IMR-90 (cell line): ENCODE results near the gene TCFL5. TPM values are rescaled to one million over a fixed set of nuclear protein-coding genes. Genes with fewer than 3 reads are reported as not detected.

Experiments
- ATAC-seq: fragments of 200-7000 bp; cut with Tn5 transposase; 2 replicates; pipeline ENCODE4 v1.9.1; 2020; ENCODE audit warnings: low read depth, mild to moderate bottlenecking, moderate library complexity
- BruUV-seq: library from RNA; stranded (reverse); fragments of 400-500 nt; replicated peaks from 2 replicates; lab custom pipeline; 2021; lab: Mats Ljungman, UMichigan
- CTCF ChIA-PET: fragments of 300-600 bp; formaldehyde crosslinking; extraction: SDS; loops from one replicate; lab custom pipeline; 2021; ENCODE audit warnings: antibody characterized with exemption; lab: Yijun Ruan, JAX
- POLR2A ChIA-PET: fragments of 300-600 bp; sonication (Branson Sonifier 250); formaldehyde crosslinking; loops from one replicate; lab custom pipeline; 2022; ENCODE audit warnings: antibody characterized with exemption; ENCODE audit not compliant: unreplicated experiment; lab: Charles Lee
- DNase-seq: peaks from one replicate; pipeline ENCODE4 v3.0.0; 2013
- H2AFZ ChIP-seq: replicated peaks from 2 replicates; pipeline ENCODE3; 2013; ENCODE audit warnings: low read length, mild to moderate bottlenecking; ENCODE audit not compliant: poor library complexity
- H2AK5ac ChIP-seq: 2 replicates; pipeline ENCODE4 v1.6.1; 2013; ENCODE audit warnings: low read depth, low read length, inconsistent platforms
- H2AK9ac ChIP-seq: replicated peaks from 2 replicates; pipeline ENCODE3; 2013; ENCODE audit warnings: mild to moderate bottlenecking, low read depth, low read length, moderate library complexity; ENCODE audit not compliant: poor library complexity
- H2BK120ac ChIP-seq: 2 replicates; pipeline ENCODE4 v1.6.1; 2013; ENCODE audit warnings: low read depth, low read length, inconsistent platforms
- H2BK15ac ChIP-seq: 3 replicates; pipeline ENCODE4 v1.6.1; 2013; ENCODE audit warnings: low read depth, low read length, inconsistent platforms
- H2BK20ac ChIP-seq: 2 replicates; pipeline ENCODE4 v1.6.1; 2013; ENCODE audit warnings: low read depth, mild to moderate bottlenecking, inconsistent platforms, low read length, moderate library complexity
- H2BK5ac ChIP-seq: 2 replicates; pipeline ENCODE4 v1.6.1; 2013; ENCODE audit warnings: mild to moderate bottlenecking, low read depth, low read length, inconsistent platforms; ENCODE audit not compliant: poor library complexity, severe bottlenecking
- H3K14ac ChIP-seq: replicated peaks from 2 replicates; pipeline ENCODE4 v1.6.1; 2013; ENCODE audit warnings: low read depth, low read length, inconsistent platforms
- H3K18ac ChIP-seq: 2 replicates; pipeline ENCODE4 v1.6.1; 2013; ENCODE audit warnings: low read depth, low read length, control low read depth
- H3K23ac ChIP-seq: 2 replicates; pipeline ENCODE4 v1.6.1; 2013; ENCODE audit warnings: low read depth, low read length, inconsistent platforms
- H3K27ac ChIP-seq: 2 replicates; pipeline ENCODE4 v1.5.1; 2013; ENCODE audit warnings: mild to moderate bottlenecking, control low read depth, low read length; ENCODE audit not compliant: insufficient read depth
- H3K27me3 ChIP-seq: 2 replicates; pipeline ENCODE4 v1.6.1; 2013; ENCODE audit warnings: low read length; ENCODE audit not compliant: control insufficient read depth, insufficient read depth
- H3K36me3 ChIP-seq: 2 replicates; pipeline ENCODE4 v1.6.1; 2013; ENCODE audit warnings: low read length, mixed read lengths; ENCODE audit not compliant: control insufficient read depth, insufficient read depth
- H3K4ac ChIP-seq: 2 replicates; pipeline ENCODE4 v1.6.1; 2013; ENCODE audit warnings: low read depth, low read length, inconsistent platforms
- H3K4me1 ChIP-seq: 2 replicates; pipeline ENCODE4 v1.6.1; 2013; ENCODE audit warnings: low read length, mixed read lengths; ENCODE audit not compliant: control insufficient read depth, insufficient read depth
- H3K4me2 ChIP-seq: 2 replicates; pipeline ENCODE4 v1.6.1; 2013; ENCODE audit warnings: low read depth, mild to moderate bottlenecking, control low read depth, low read length, moderate library complexity
- H3K4me3 ChIP-seq: 2 replicates; pipeline ENCODE4 v1.5.1; 2013; ENCODE audit warnings: low read depth, mild to moderate bottlenecking, control low read depth, low read length, moderate library complexity; ENCODE audit not compliant: insufficient read depth
- H3K56ac ChIP-seq: 2 replicates; pipeline ENCODE4 v1.6.1; 2013; ENCODE audit warnings: low read length, inconsistent platforms; ENCODE audit not compliant: insufficient read depth; ENCODE audit errors: extremely low read depth
- H3K79me1 ChIP-seq, 2 experiments: 2 replicates each; pipeline ENCODE4 v1.6.1; 2013; ENCODE audit warnings: low read length in 2 of 2, inconsistent platforms in 1 of 2, low read depth in 1 of 2
- H3K9ac ChIP-seq: 2 replicates; pipeline ENCODE4 v1.6.1; 2013; ENCODE audit warnings: low read depth, low read length, control low read depth
- H3K9me1 ChIP-seq: 2 replicates; pipeline ENCODE4 v1.6.1; 2013; ENCODE audit warnings: low read length, inconsistent platforms; ENCODE audit not compliant: insufficient read depth
- H3K9me3 ChIP-seq: 2 replicates; pipeline ENCODE4 v1.6.1; 2013; ENCODE audit warnings: low read length; ENCODE audit not compliant: control insufficient read depth, insufficient read depth
- H4K20me1 ChIP-seq: 2 replicates; pipeline ENCODE4 v1.6.1; 2013; ENCODE audit warnings: low read length, inconsistent platforms; ENCODE audit not compliant: insufficient read depth
- H4K5ac ChIP-seq: 2 replicates; pipeline ENCODE4 v1.6.1; 2013; ENCODE audit warnings: mild to moderate bottlenecking, low read depth, low read length, control low read depth
- H4K8ac ChIP-seq, 2 experiments: 2 replicates each; pipeline ENCODE4 v1.6.1; 2013; ENCODE audit warnings: low read depth in 2 of 2, low read length in 2 of 2, control low read depth in 1 of 2, inconsistent platforms in 1 of 2
- H4K91ac ChIP-seq: 2 replicates; pipeline ENCODE4 v1.6.1; 2013; ENCODE audit warnings: low read depth, low read length, inconsistent platforms; ENCODE audit not compliant: insufficient read depth
- BHLHE40 ChIP-seq: fragments of 150-350 bp; IDR thresholded peaks from 2 replicates; pipeline ENCODE4 v1.6.1; 2016; ENCODE audit warnings: mild to moderate bottlenecking, low read depth, low read length
- CEBPB ChIP-seq: IDR thresholded peaks from 2 replicates; pipeline ENCODE4 v1.6.1; 2012; ENCODE audit warnings: low read depth, low read length, improper control_type of control experiment
- CHD1 ChIP-seq: IDR thresholded peaks from 2 replicates; pipeline ENCODE4 v1.6.1; 2012; ENCODE audit warnings: low read depth, low read length, improper control_type of control experiment
- CTCF ChIP-seq: conservative IDR thresholded peaks from 2 replicates; pipeline ENCODE4 v1.5.1; 2012; ENCODE audit warnings: mild to moderate bottlenecking, low read depth, low read length, improper control_type of control experiment
- ELK1 ChIP-seq: fragments of 150-350 bp; IDR thresholded peaks from 2 replicates; pipeline ENCODE4 v1.6.1; 2016; ENCODE audit warnings: low read depth, mild to moderate bottlenecking, low read length, moderate library complexity, borderline replicate concordance
- FOS ChIP-seq: fragments of 150-350 bp; IDR thresholded peaks from 2 replicates; pipeline ENCODE4 v1.6.1; 2016; ENCODE audit warnings: low read depth, low read length
- MAFK ChIP-seq: IDR thresholded peaks from 2 replicates; pipeline ENCODE4 v1.6.1; 2012; ENCODE audit warnings: low read depth, low read length, improper control_type of control experiment
- MAZ ChIP-seq: IDR thresholded peaks from 2 replicates; pipeline ENCODE4 v1.6.1; 2012; ENCODE audit warnings: low read depth, mild to moderate bottlenecking, low read length, improper control_type of control experiment, moderate library complexity, borderline replicate concordance
- MXI1 ChIP-seq: IDR thresholded peaks from 2 replicates; pipeline ENCODE4 v1.6.1; 2012; ENCODE audit warnings: low read depth, mild to moderate bottlenecking, low read length, moderate library complexity, borderline replicate concordance
- NFE2L2 ChIP-seq: fragments of 150-350 bp; IDR thresholded peaks from 2 replicates; pipeline ENCODE4 v1.6.1; 2016; ENCODE audit warnings: low read depth, mild to moderate bottlenecking, low read length
- POLR2A ChIP-seq: IDR thresholded peaks from 2 replicates; pipeline ENCODE4 v1.6.1; 2012; ENCODE audit warnings: mild to moderate bottlenecking, low read depth, low read length
- RAD21 ChIP-seq: IDR thresholded peaks from 2 replicates; pipeline ENCODE4 v1.6.1; 2012; ENCODE audit warnings: low read length, improper control_type of control experiment
- RCOR1 ChIP-seq: IDR thresholded peaks from 2 replicates; pipeline ENCODE4 v1.6.1; 2012; ENCODE audit warnings: mild to moderate bottlenecking, low read length, improper control_type of control experiment; ENCODE audit not compliant: insufficient replicate concordance
- RFX5 ChIP-seq: IDR thresholded peaks from 2 replicates; pipeline ENCODE4 v1.8.0; 2012; ENCODE audit warnings: low read depth, mild to moderate bottlenecking, low read length, moderate library complexity
- SMC3 ChIP-seq: fragments of 150-350 bp; IDR thresholded peaks from 2 replicates; pipeline ENCODE4 v1.6.1; 2016; ENCODE audit warnings: low read depth, mild to moderate bottlenecking, antibody characterized with exemption, low read length, moderate library complexity
- USF2 ChIP-seq: fragments of 150-350 bp; IDR thresholded peaks from 2 replicates; pipeline ENCODE4 v1.6.1; 2017; ENCODE audit warnings: mild to moderate bottlenecking, antibody characterized with exemption, low read length, low read depth
- WGBS, 2 experiments: methylation state at CpG; one replicate each; pipeline versions ENCODE4 v1.1.5 to v1.1.7; 2013; ENCODE audit warnings: missing lambda C conversion rate in 2 of 2; ENCODE audit not compliant: insufficient read length in 1 of 2; ENCODE audit errors: extremely low coverage in 2 of 2; 5-methylcytosine and 5-hydroxymethylcytosine counted together
- dilution Hi-C: fragments of 300-500 bp; cut with HindIII; formaldehyde crosslinking; loops from one replicate; pipeline ENCODE4 v1.14.3; 2018; ENCODE audit warnings: low sequenced_read_pairs; ENCODE audit not compliant: unreplicated experiment
- in situ Hi-C: fragments of 300-500 bp; cut with MboI; formaldehyde crosslinking; loops from 3 replicates; pipeline ENCODE4 v1.14.3; 2019; ENCODE audit warnings: low sequenced_read_pairs, inconsistent platforms, mixed read lengths
- intact Hi-C: fragments of 100-400 bp; cut with micrococcal nuclease; formaldehyde crosslinking; loops from 2 replicates; pipeline ENCODE4 v1.10.0; 2022
- polyA plus RNA-seq, 3 experiments: library from polyadenylated mRNA; depleted of rRNA; stranded (reverse); fragments of >200 nt; gene quantifications; 2 replicates each; pipeline ENCODE4 v1.2.3, GENCODE V29; 2012; ENCODE audit warnings: low replicate concordance in 1 of 3
- total RNA-seq: library from RNA; depleted of rRNA; stranded (reverse); fragments of >200 nt; gene quantifications from 2 replicates; pipeline ENCODE4 v1.2.3, GENCODE V29; 2012

TCFL5 gene
- total and polyA plus RNA-seq, 2 of the 4 experiments (the other 2 are of a cell fraction): 6.0 to 8.2 TPM

- dilution Hi-C loops (no loop called here), intact Hi-C loops (no loop called here), in situ Hi-C loops (no loop called here)
- CTCF ChIA-PET: no interaction called here
- H3K36me3 ChIP-seq: no peaks in the 10 kb centered on the region
- no peak overlapping the region for H4K8ac ChIP-seq
- TF ChIP-seq MAZ (no peak), RAD21 (no peak), MXI1 (no peak), MAFK (no peak), CEBPB (no peak), NFE2L2 (no peak), ELK1 (no peak), USF2 (no peak), RCOR1 (no peak), BHLHE40 (no peak), FOS (no peak), RFX5 (no peak), POLR2A (no peak), CTCF (no peak), SMC3 (no peak), CHD1 (no peak)
- no peak overlapping the region for H2AFZ ChIP-seq
- no peak overlapping the region for H3K4me2 ChIP-seq
- ATAC-seq (no peak), DNase-seq (no peak)
- no peak overlapping the region for H2BK20ac ChIP-seq
- no peaks in the 10 kb centered on the region for H3K9me3 ChIP-seq
- no peak overlapping the region for H3K9ac ChIP-seq
- no peaks in the 10 kb centered on the region; the same call in 1 of the 2 replicates for H3K9me1 ChIP-seq
- WGBS, 2 experiments: 93% methylated on average over 19 of the region's 22 CpGs; no CpG with 5 or more reads in 1 of the 2 experiments
- no peak overlapping the region for H3K4ac ChIP-seq
- H2BK5ac ChIP-seq: no peak overlapping the region
- POLR2A ChIA-PET: interaction anchor here (0.5 kb wide), 1 partner anchor 36 kb away, joined by 3 read pairs; no protein-coding TSS in a partner anchor
- no peak overlapping the region for H4K91ac ChIP-seq
- H2BK15ac ChIP-seq: no peak overlapping the region
- no peak overlapping the region for H2BK120ac ChIP-seq
- no peaks in the 10 kb centered on the region; the same call in 1 of the 2 replicates for H3K27me3 ChIP-seq
- no peaks in the 10 kb centered on the region for H4K20me1 ChIP-seq
- H3K4me3 ChIP-seq: no peak overlapping the region
- H3K18ac ChIP-seq: no peak overlapping the region
- H4K5ac ChIP-seq: no peak overlapping the region
- BruUV-seq: no TSS peak
- H3K79me1 ChIP-seq: no peaks in the 10 kb centered on the region
- H3K14ac ChIP-seq: no peak overlapping the region
- H3K27ac ChIP-seq: no peak overlapping the region
- H2AK5ac ChIP-seq: no peak overlapping the region
- no peak overlapping the region for H3K56ac ChIP-seq
- H3K23ac ChIP-seq: no peak overlapping the region
- H3K4me1 ChIP-seq: peaks cover 3% of the 10 kb centered on the region; the same call in 1 of the 2 replicates
- H2AK9ac ChIP-seq: no peak overlapping the region
Observed at GRCh38 chr20:62830821-62831220, 30.8 kb downstream of the TCFL5 start.
